Vagina (tissue), 2 donors: ENCODE results near the gene KCNAB3.
A peak's percentile ranks its signal among the peaks of the same experiment; 100 is the strongest.

Experiments used
- POLR2A ChIP-seq, 2 donors: fragments of 450-650 bp; IDR thresholded peaks; one replicate each; pipeline ENCODE4 v1.6.1; 2017; ENCODE audit warnings: antibody characterized with exemption in 2 of 2, mild to moderate bottlenecking in 2 of 2, moderate library complexity in 2 of 2
- POLR2AphosphoS5 ChIP-seq, 2 donors: sonication (generic); formaldehyde crosslinking; IDR thresholded peaks; one replicate each; pipeline ENCODE4 v1.9.0; 2017; ENCODE audit warnings: antibody characterized with exemption in 2 of 2, mild to moderate bottlenecking in 2 of 2, low read depth in 1 of 2; ENCODE audit not compliant: insufficient read depth in 1 of 2
- TF ChIP-seq, protein P1 (sequence below), 3 experiments: fragments of 450-650 bp in 2 of 3; fragments of 200-600 bp in 1 of 3; sonication (generic) in 1 of 3; IDR thresholded peaks; one replicate each; pipeline ENCODE4 v1.5.1; 2017 to 2019; ENCODE audit warnings: antibody characterized with exemption in 3 of 3, mild to moderate bottlenecking in 2 of 3, moderate library complexity in 2 of 3

GRCh38 chr17:7915611-7916384 lies 13.9 kb downstream of the KCNAB3 start, which contains the start of gene RNF227:
- peak in 1 of 2 donors; percentile 48 for TF ChIP-seq POLR2A (IDR thresholded peaks at IDR 0.05)
- TF ChIP-seq POLR2AphosphoS5 (IDR thresholded peaks at IDR 0.05; ENCODE audit: insufficient read depth in 1 of 2, low read depth in 1 of 2), result peak in 1 of 2 donors; percentile 75
- TF ChIP-seq, protein P1, sequence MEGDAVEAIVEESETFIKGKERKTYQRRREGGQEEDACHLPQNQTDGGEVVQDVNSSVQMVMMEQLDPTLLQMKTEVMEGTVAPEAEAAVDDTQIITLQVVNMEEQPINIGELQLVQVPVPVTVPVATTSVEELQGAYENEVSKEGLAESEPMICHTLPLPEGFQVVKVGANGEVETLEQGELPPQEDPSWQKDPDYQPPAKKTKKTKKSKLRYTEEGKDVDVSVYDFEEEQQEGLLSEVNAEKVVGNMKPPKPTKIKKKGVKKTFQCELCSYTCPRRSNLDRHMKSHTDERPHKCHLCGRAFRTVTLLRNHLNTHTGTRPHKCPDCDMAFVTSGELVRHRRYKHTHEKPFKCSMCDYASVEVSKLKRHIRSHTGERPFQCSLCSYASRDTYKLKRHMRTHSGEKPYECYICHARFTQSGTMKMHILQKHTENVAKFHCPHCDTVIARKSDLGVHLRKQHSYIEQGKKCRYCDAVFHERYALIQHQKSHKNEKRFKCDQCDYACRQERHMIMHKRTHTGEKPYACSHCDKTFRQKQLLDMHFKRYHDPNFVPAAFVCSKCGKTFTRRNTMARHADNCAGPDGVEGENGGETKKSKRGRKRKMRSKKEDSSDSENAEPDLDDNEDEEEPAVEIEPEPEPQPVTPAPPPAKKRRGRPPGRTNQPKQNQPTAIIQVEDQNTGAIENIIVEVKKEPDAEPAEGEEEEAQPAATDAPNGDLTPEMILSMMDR (IDR thresholded peaks at IDR 0.05), result no peak
